K562 (cell line): ENCODE data around the gene ERAL1. TPM values are rescaled to one million over a fixed set of nuclear protein-coding genes. Genes with fewer than 3 reads are reported as not detected.

ENCODE experiments used
- BRCA1 ChIP-seq, 2 experiments: fragments of 450-650 bp in 1 of 2; sonication (generic) in 1 of 2; formaldehyde crosslinking in 1 of 2; IDR thresholded peaks; 2 replicates each; pipeline versions ENCODE4 v1.5.0 to v1.6.1; 2017 to 2020; ENCODE audit warnings: mild to moderate bottlenecking in 1 of 2, missing genetic modification reagents in 1 of 2
- CBX2 ChIP-seq: fragments of 200-600 bp; sonication (generic); IDR thresholded peaks from one replicate; pipeline ENCODE4 v1.6.1; 2012; ENCODE audit warnings: mild to moderate bottlenecking, low read length, inconsistent platforms; ENCODE audit not compliant: insufficient read depth, poor library complexity, severe bottlenecking
- CCNT2 ChIP-seq: IDR thresholded peaks from 2 replicates; pipeline ENCODE4 v1.6.1; 2011; ENCODE audit warnings: borderline replicate concordance, low read depth, mild to moderate bottlenecking, moderate library complexity, mixed read lengths, low read length; ENCODE audit not compliant: insufficient read length; ENCODE audit errors: extremely low read depth
- DPF2 ChIP-seq: fragments of 450-650 bp; IDR thresholded peaks from 2 replicates; pipeline ENCODE4 v1.6.1; 2016
- GABPB1 ChIP-seq: sonication (generic); formaldehyde crosslinking; IDR thresholded peaks from 2 replicates; pipeline ENCODE4 v1.8.0; 2022; ENCODE audit warnings: mild to moderate bottlenecking, missing genetic modification reagents
- KLF16 ChIP-seq: IDR thresholded peaks from 2 replicates; pipeline ENCODE4 v1.6.1; 2016; ENCODE audit warnings: antibody characterized with exemption
- NBN ChIP-seq: fragments of 450-650 bp; IDR thresholded peaks from 2 replicates; pipeline ENCODE4 v1.6.1; 2016; ENCODE audit warnings: low read depth, mild to moderate bottlenecking
- NONO ChIP-seq, 2 experiments: fragments of 200-400 bp in 1 of 2; fragments of 450-650 bp in 1 of 2; formaldehyde crosslinking in 1 of 2; IDR thresholded peaks; 2 replicates each; pipeline ENCODE4 v1.6.1; 2017; ENCODE audit warnings: low read depth in 2 of 2, mild to moderate bottlenecking in 2 of 2, moderate library complexity in 2 of 2, low read length in 1 of 2
- POLR2AphosphoS5 ChIP-seq: IDR thresholded peaks from 2 replicates; pipeline ENCODE4 v1.6.1; 2011; ENCODE audit warnings: mild to moderate bottlenecking, low read depth, low read length, moderate library complexity; ENCODE audit not compliant: control insufficient read depth, insufficient read depth
- SREBF2 ChIP-seq: sonication (generic); formaldehyde crosslinking; IDR thresholded peaks from 2 replicates; pipeline ENCODE4 v1.4.0; 2020; ENCODE audit warnings: mild to moderate bottlenecking, missing genetic modification reagents
- SRSF3 ChIP-seq: fragments of 200-400 bp; formaldehyde crosslinking; IDR thresholded peaks from 2 replicates; pipeline ENCODE4 v1.6.1; 2016; ENCODE audit warnings: mild to moderate bottlenecking, low read length, moderate library complexity; ENCODE audit not compliant: insufficient read depth
- TRIM24 ChIP-seq, 2 experiments: fragments of 450-650 bp; IDR thresholded peaks; 2 replicates each; pipeline ENCODE4 v1.6.1; 2016
- ZC3H8 ChIP-seq: fragments of 450-650 bp; IDR thresholded peaks from 2 replicates; pipeline ENCODE4 v1.6.1; 2017
- ZFP1 ChIP-seq: fragments of 450-650 bp; formaldehyde crosslinking; IDR thresholded peaks from 2 replicates; pipeline ENCODE4 v1.4.0; 2020; ENCODE audit warnings: mild to moderate bottlenecking, mixed read lengths
- ZNF12 ChIP-seq: sonication (generic); formaldehyde crosslinking; IDR thresholded peaks from 2 replicates; pipeline ENCODE4 v1.4.0; 2020; ENCODE audit warnings: mild to moderate bottlenecking, missing genetic modification reagents
- ZNF778 ChIP-seq: fragments of 450-650 bp; formaldehyde crosslinking; IDR thresholded peaks from 2 replicates; pipeline ENCODE4 v1.4.0; 2020; ENCODE audit warnings: mild to moderate bottlenecking, moderate library complexity
- polyA plus RNA-seq, 8 experiments: library from polyadenylated mRNA; depleted of rRNA in 4 of 8; stranded (reverse) in 5 of 8; unstranded in 3 of 8; fragments of >200 nt; fragmentation: Nextera tagmentation in 2 of 8; fragmentation: Illumina TruSeq in 1 of 8; extraction: Ambion mirVana in 2 of 8; extraction: Trizol in 1 of 8; gene quantifications; 2 replicates each; pipeline versions ENCODE4 v1.2.1 to v1.2.3, GENCODE V29; 2011 to 2014; ENCODE audit warnings: inconsistent platforms in 1 of 8, missing spikeins in 1 of 8
- total RNA-seq, 7 experiments: library from RNA; depleted of rRNA in 6 of 7; stranded (reverse); fragments of >200 nt in 6 of 7; fragmentation: Illumina TruSeq in 2 of 7; extraction: Trizol in 2 of 7; gene quantifications; 2 replicates each; pipeline versions ENCODE4 v1.2.1 to v1.2.3, GENCODE V29; 2011 to 2021; ENCODE audit warnings: low replicate concordance in 1 of 7
- TF ChIP-seq, protein P1 (sequence below): fragments of 250-450 bp; sonication (Bioruptor Pico); IDR thresholded peaks from 2 replicates; pipeline ENCODE4 v1.9.0; 2021; ENCODE audit warnings: mild to moderate bottlenecking
- TF ChIP-seq, protein P2 (sequence below): fragments of 250-450 bp; sonication (Bioruptor Pico); IDR thresholded peaks from 2 replicates; pipeline ENCODE4 v1.8.0; 2021; ENCODE audit warnings: mild to moderate bottlenecking, moderate library complexity
- TF ChIP-seq, protein P3 (sequence below): fragments of 200-800 bp; sonication (Bioruptor generic); IDR thresholded peaks from 2 replicates; pipeline ENCODE4 v1.6.1; 2016; ENCODE audit warnings: missing genetic modification characterization, missing compliant biosample characterization

The ERAL1 gene
- total and polyA plus RNA-seq, 9 of the 15 experiments (the other 6 are each of a cell fraction or from before 2014, with no cell fraction given): 37.5 to 351 (median 106) TPM

DNA sequence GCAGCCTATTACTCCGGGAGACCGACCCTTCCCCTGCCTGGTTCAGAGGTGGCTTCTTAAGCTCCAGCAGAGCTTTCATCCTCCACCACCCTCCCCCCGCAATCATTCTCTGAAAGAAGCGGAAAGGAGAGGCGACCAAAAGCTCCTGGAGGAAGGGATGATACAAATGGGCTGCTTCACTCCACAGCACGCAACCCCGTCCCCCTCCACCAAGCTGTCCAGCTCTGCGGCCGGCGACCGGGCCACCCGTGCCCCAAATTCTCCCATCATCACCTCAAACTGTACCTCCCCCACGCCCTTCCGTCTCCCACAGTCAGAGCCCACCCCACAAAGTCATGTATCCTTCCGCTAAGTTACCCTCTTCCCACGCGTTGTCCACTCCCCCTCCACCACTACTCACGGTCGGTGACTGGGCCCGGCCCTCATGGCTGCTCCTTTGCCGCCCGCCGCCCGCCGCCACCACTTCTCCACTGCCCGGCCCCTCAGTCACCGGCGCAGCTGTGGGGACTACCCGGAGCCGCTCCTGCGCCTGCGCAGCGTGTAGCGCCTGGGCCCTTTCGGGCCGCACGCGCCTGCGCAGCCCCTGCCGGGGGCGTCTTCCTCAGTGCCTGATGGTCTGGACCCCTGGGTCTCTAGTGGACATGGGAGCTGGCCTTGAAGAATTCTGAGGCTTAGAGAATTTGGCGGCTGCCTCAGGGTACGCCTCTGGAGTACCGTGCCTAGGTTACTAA is 12.4 kb upstream of the ERAL1 start, which contains the start of gene FAM222B (continued):
- TF ChIP-seq CBX2: no peak
- 0 out of 2 replicates have a peak, but pooled peaks have one; percentile 69 for TF ChIP-seq NBN
- no peak for TF ChIP-seq ZFP1 (CRISPR knock-in tag)
- no peak for TF ChIP-seq TRIM24 (IDR thresholded peaks at IDR 0.05)
- TF ChIP-seq, protein P1, sequence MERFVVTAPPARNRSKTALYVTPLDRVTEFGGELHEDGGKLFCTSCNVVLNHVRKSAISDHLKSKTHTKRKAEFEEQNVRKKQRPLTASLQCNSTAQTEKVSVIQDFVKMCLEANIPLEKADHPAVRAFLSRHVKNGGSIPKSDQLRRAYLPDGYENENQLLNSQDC (CRISPR knock-in tag): peak; percentile 12; the same call in 1 of the 2 replicates
- no peak for TF ChIP-seq ZNF778 (CRISPR knock-in tag)
- no peak for TF ChIP-seq SRSF3
- TF ChIP-seq BRCA1 (IDR thresholded peaks at IDR 0.05): no peak
- TF ChIP-seq BRCA1 (CRISPR knock-in tag; IDR thresholded peaks at IDR 0.05): no peak
- TF ChIP-seq KLF16: no peak
- no peak for TF ChIP-seq ZNF12 (CRISPR knock-in tag)
- TF ChIP-seq CCNT2: peak; percentile 48
- 0 out of 2 replicates have a peak, but pooled peaks have one; percentile 97 for TF ChIP-seq SREBF2
- TF ChIP-seq DPF2: peak; percentile 75; the same call in 1 of the 2 replicates
- TF ChIP-seq POLR2AphosphoS5: peak; percentile 82
- TF ChIP-seq NONO (IDR thresholded peaks at IDR 0.05; ENCODE audit: low read depth in 2 of 2, low read length in 1 of 2): 0 out of 4 replicates have a peak, but pooled peaks of 1 of the 2 experiments have one; percentile 39
- TF ChIP-seq, protein P2, sequence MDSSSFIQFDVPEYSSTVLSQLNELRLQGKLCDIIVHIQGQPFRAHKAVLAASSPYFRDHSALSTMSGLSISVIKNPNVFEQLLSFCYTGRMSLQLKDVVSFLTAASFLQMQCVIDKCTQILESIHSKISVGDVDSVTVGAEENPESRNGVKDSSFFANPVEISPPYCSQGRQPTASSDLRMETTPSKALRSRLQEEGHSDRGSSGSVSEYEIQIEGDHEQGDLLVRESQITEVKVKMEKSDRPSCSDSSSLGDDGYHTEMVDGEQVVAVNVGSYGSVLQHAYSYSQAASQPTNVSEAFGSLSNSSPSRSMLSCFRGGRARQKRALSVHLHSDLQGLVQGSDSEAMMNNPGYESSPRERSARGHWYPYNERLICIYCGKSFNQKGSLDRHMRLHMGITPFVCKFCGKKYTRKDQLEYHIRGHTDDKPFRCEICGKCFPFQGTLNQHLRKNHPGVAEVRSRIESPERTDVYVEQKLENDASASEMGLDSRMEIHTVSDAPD (CRISPR knock-in tag): no peak
- TF ChIP-seq, protein P3, sequence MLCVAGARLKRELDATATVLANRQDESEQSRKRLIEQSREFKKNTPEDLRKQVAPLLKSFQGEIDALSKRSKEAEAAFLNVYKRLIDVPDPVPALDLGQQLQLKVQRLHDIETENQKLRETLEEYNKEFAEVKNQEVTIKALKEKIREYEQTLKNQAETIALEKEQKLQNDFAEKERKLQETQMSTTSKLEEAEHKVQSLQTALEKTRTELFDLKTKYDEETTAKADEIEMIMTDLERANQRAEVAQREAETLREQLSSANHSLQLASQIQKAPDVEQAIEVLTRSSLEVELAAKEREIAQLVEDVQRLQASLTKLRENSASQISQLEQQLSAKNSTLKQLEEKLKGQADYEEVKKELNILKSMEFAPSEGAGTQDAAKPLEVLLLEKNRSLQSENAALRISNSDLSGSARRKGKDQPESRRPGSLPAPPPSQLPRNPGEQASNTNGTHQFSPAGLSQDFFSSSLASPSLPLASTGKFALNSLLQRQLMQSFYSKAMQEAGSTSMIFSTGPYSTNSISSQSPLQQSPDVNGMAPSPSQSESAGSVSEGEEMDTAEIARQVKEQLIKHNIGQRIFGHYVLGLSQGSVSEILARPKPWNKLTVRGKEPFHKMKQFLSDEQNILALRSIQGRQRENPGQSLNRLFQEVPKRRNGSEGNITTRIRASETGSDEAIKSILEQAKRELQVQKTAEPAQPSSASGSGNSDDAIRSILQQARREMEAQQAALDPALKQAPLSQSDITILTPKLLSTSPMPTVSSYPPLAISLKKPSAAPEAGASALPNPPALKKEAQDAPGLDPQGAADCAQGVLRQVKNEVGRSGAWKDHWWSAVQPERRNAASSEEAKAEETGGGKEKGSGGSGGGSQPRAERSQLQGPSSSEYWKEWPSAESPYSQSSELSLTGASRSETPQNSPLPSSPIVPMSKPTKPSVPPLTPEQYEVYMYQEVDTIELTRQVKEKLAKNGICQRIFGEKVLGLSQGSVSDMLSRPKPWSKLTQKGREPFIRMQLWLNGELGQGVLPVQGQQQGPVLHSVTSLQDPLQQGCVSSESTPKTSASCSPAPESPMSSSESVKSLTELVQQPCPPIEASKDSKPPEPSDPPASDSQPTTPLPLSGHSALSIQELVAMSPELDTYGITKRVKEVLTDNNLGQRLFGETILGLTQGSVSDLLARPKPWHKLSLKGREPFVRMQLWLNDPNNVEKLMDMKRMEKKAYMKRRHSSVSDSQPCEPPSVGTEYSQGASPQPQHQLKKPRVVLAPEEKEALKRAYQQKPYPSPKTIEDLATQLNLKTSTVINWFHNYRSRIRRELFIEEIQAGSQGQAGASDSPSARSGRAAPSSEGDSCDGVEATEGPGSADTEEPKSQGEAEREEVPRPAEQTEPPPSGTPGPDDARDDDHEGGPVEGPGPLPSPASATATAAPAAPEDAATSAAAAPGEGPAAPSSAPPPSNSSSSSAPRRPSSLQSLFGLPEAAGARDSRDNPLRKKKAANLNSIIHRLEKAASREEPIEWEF: no peak
- TF ChIP-seq GABPB1 (CRISPR knock-in tag): peak; percentile 66; the same call in 1 of the 2 replicates
- TF ChIP-seq ZC3H8: 0 out of 2 replicates have a peak, but pooled peaks have one; percentile 28
